ENCODE measurements around the gene EPHA6.

DNA sequence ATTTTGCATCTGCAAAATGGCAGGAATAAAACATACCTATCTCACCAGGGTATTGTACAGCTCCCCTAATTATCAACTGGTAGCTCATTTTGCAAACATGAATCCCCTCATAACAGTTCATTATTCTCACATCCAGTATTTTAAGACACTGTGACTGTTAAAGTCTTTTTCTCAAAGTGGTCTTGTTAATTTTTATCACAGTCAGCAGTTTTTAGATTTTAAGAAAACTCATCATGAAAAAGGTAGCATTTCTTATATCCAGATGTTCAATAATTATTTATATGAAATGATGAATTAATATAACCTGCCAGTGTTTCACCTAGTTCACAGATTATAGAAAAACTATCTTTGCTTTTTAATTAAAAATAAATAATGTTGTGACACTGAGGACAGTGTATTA lies 595.2 kb downstream of the EPHA6 start:
- TF ChIP-seq, protein P1, sequence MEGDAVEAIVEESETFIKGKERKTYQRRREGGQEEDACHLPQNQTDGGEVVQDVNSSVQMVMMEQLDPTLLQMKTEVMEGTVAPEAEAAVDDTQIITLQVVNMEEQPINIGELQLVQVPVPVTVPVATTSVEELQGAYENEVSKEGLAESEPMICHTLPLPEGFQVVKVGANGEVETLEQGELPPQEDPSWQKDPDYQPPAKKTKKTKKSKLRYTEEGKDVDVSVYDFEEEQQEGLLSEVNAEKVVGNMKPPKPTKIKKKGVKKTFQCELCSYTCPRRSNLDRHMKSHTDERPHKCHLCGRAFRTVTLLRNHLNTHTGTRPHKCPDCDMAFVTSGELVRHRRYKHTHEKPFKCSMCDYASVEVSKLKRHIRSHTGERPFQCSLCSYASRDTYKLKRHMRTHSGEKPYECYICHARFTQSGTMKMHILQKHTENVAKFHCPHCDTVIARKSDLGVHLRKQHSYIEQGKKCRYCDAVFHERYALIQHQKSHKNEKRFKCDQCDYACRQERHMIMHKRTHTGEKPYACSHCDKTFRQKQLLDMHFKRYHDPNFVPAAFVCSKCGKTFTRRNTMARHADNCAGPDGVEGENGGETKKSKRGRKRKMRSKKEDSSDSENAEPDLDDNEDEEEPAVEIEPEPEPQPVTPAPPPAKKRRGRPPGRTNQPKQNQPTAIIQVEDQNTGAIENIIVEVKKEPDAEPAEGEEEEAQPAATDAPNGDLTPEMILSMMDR (conservative IDR thresholded peaks at IDR 0.05; ENCODE audit: low read depth, low read length), result no peak
- no peak for TF ChIP-seq EZH2 (IDR thresholded peaks at IDR 0.05; ENCODE audit: low read length, unreplicated experiment)
